ENCODE data around the gene ZGPAT. TPM values are rescaled to one million over a fixed set of nuclear protein-coding genes. Genes with fewer than 3 reads are reported as not detected.

ZGPAT gene
- total RNA-seq, 1 donor from 2014 or later: 27.2 TPM

DNA sequence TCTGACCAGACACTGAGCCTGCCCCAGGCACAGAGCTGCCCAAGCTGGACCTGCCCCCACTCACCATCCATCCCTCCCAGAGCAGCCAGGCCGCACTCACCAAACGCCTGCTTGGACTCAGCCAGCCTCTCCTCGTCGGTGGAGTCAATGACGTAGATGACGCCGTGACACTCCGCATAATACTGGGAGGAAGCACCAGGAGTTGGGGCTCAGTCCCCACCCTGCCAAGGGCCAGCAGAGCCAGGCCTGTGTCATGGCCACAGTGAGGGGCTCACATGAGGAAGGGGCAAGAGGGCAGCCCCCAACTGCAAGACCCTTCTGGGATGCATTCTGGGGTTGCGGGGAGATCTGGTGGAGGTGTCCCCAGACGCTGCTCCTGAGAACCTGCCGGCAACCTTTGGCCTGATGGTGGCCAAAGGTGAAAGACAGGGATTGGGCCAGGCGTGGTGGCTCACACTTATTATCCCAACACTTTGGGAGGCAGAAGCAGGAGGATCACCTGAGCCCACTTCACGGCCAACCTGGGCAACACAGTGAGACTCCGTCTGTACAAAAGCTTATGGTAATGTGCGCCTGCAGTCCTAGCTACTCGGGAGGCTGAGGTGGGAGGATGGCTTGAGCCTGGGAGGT, 5.7 kb upstream of the ZGPAT start:
- peaks cover 41% of the 10 kb centered on the region for H3K4me1 ChIP-seq
- DNase-seq (no peak), ATAC-seq (no peak)
- no peak overlapping the region for H3K27ac ChIP-seq
- H3K4me3 ChIP-seq: no peak overlapping the region
- intact Hi-C loops (cut with DNase I): no loop called here
- H3K9me3 ChIP-seq: no peaks in the 10 kb centered on the region
- peaks cover 45% of the 10 kb centered on the region for H3K36me3 ChIP-seq
- H3K27me3 ChIP-seq (ENCODE audit: low read depth): no peaks in the 10 kb centered on the region
- TF ChIP-seq, protein P1, sequence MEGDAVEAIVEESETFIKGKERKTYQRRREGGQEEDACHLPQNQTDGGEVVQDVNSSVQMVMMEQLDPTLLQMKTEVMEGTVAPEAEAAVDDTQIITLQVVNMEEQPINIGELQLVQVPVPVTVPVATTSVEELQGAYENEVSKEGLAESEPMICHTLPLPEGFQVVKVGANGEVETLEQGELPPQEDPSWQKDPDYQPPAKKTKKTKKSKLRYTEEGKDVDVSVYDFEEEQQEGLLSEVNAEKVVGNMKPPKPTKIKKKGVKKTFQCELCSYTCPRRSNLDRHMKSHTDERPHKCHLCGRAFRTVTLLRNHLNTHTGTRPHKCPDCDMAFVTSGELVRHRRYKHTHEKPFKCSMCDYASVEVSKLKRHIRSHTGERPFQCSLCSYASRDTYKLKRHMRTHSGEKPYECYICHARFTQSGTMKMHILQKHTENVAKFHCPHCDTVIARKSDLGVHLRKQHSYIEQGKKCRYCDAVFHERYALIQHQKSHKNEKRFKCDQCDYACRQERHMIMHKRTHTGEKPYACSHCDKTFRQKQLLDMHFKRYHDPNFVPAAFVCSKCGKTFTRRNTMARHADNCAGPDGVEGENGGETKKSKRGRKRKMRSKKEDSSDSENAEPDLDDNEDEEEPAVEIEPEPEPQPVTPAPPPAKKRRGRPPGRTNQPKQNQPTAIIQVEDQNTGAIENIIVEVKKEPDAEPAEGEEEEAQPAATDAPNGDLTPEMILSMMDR (IDR thresholded peaks at IDR 0.05): no peak

DNA sequence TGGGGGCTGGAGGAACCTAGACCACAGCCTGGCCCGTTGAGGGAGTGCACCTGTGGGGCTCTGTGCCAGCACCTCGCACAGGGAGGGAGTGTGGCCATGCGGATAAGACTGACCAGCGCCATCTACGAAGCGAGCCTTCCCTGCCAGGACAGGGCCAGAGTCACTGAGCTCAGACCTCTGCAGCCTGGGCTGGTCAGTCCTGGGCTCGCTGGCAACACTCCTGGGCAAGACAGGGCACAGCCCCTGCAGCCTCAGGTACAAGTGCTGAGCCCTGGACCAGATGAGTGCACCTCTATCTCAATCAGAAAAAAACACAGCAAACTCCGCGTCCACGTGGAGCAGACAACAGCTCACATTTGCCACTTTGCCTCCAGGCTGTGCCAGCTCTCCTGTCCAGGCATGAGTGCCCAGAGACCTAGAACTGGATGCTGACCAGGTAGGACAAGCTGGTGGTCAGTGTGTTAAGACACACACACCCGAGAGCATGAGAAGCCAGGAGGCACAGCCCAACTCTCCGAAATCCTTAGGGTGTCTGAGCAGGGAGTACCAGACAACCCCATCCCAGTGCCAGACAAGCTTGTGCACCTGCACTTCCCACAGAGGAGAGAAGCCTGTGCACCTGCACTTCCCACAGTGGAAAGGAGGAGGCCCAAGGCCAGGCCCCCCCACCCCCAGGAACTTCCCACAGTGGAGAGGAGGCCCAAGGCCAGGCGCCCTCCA, 4.9 kb upstream of the ZGPAT start:
- Histone ChIP-seq H3K4me1 (peaks cover 35% of the 10 kb centered on the region), H3K27ac (no peak overlapping the region), H3K36me3 (peaks cover 45% of the 10 kb centered on the region), H3K9me3 (no peaks in the 10 kb centered on the region), H3K4me3 (no peak overlapping the region), H3K27me3 (ENCODE audit: low read depth) (no peaks in the 10 kb centered on the region)
- intact Hi-C loops (cut with DNase I): no loop called here
- TF ChIP-seq, protein P1 (IDR thresholded peaks at IDR 0.05): no peak
- DNase-seq (no peak), ATAC-seq (no peak)

DNA sequence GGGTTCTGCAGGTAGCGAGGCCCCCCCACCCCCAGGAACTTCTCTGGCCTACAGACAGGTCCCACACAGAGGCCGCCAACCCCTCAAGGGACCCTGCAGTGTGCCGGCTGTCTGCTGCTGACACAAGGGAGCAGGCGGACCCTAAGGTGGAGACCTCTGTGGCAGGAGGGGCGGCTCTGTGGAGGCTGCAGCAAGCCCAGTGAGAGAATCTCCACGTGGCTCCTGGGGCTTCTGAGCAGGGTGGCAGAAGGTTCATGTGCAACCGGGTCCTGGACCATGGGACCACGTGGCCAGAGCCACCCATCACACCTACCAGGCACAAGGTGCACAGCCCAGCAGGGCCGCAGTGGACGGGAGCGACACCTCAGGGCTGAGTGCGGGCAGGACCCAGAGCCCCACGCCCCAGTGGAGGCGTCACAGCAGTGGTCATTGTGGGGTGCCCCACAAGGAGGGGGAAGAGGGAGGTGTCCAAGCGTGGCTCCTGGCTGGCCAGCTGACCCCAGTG, 4.3 kb upstream of the ZGPAT start:
- intact Hi-C loops (cut with DNase I): no loop called here
- TF ChIP-seq, protein P1 (IDR thresholded peaks at IDR 0.05): no peak
- DNase-seq: no peak
- no peak for ATAC-seq
- H3K9me3 ChIP-seq: no peaks in the 10 kb centered on the region
- H3K4me3 ChIP-seq: no peak overlapping the region
- peaks cover 32% of the 10 kb centered on the region for H3K4me1 ChIP-seq
- peaks cover 41% of the 10 kb centered on the region for H3K36me3 ChIP-seq
- no peaks in the 10 kb centered on the region for H3K27me3 ChIP-seq (ENCODE audit: low read depth)
- H3K27ac ChIP-seq: no peak overlapping the region

DNA sequence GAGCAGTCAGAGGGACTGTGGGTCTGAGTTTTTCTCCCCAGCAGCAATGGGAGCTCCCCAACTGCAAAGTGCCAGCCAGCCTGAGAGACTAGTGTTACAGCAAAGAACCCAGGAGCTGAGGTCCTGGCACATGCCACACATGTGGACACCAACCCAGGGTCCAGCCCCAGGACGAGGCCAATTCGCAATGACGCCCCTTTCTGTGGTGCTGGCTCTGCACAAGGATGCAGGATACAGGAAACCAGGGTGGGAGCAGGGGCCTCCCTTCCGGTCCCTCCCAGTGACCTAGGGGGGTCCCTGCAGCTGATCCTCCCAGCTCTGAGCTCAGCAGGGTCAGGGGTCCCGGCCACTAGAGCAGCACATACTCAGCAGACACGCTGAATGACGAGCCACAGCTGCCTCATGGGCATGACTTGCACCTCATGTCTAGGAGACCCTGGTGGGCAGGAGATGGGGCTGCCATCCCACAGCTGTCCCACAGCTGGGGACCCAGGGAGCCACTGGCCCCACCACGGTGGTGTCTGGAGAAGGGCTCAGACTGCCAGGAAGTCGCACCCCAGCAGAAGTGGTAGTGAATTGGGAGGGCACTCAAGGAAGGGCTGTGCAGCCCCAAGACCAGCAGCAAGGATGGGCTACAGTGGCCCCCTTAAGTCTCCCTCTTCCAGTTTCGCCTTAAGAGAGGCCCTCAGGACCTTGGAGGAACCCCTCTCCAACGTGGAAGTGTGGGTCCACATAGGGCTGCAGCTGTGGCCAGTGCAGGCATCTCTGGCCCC, 3.7 kb upstream of the ZGPAT start:
- TF ChIP-seq, protein P1 (IDR thresholded peaks at IDR 0.05): no peak
- no peaks in the 10 kb centered on the region for H3K27me3 ChIP-seq (ENCODE audit: low read depth)
- intact Hi-C loops (cut with DNase I): no loop called here
- H3K9me3 ChIP-seq: no peaks in the 10 kb centered on the region
- no peak for ATAC-seq
- peaks cover 32% of the 10 kb centered on the region for H3K4me1 ChIP-seq
- H3K4me3 ChIP-seq: no peak overlapping the region
- peaks cover 43% of the 10 kb centered on the region for H3K36me3 ChIP-seq
- DNase-seq: no peak
- H3K27ac ChIP-seq: no peak overlapping the region

DNA sequence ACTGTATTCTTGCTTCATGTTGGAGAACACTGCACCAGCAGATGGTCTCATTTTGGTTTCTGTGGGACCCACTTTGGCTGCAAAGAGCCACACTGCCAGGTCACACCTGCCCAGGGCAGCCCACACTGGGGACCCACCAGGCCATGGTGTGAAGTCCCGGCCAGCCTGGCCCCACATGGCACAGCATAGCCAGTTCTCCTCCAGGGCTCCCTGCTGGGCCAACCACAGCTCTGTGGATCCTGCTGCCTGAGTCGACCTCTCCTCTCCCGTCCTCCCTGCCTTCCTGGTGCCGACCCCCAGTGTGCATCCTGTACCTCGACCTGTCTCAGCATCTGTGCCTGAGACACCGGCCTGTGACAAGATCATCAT, 3.1 kb upstream of the ZGPAT start:
- Histone ChIP-seq H3K9me3 (no peaks in the 10 kb centered on the region), H3K27ac (no peak overlapping the region), H3K4me1 (peaks cover 32% of the 10 kb centered on the region), H3K27me3 (ENCODE audit: low read depth) (no peaks in the 10 kb centered on the region), H3K4me3 (no peak overlapping the region), H3K36me3 (peaks cover 45% of the 10 kb centered on the region)
- DNase-seq: no peak
- TF ChIP-seq, protein P1 (IDR thresholded peaks at IDR 0.05): no peak
- intact Hi-C loops (cut with DNase I): no loop called here
- no peak for ATAC-seq

Data from lower lobe of right lung (tissue), 2 donors.